Panc1 (cell line): ENCODE results near the gene OR2V2.

Source experiments
- POLR2AphosphoS5 ChIP-seq: IDR thresholded peaks from 2 replicates; pipeline ENCODE4 v1.6.1; 2012; ENCODE audit warnings: mild to moderate bottlenecking, low read depth, low read length, moderate library complexity
- TCF7L2 ChIP-seq: IDR thresholded peaks from 2 replicates; pipeline ENCODE4 v1.6.1; 2011; ENCODE audit warnings: mild to moderate bottlenecking, low read depth, low read length, inconsistent platforms
- TF ChIP-seq, protein P1 (sequence below): fragments of 450-650 bp; IDR thresholded peaks from 2 replicates; pipeline ENCODE4 v1.5.1; 2017; ENCODE audit warnings: mild to moderate bottlenecking

DNA sequence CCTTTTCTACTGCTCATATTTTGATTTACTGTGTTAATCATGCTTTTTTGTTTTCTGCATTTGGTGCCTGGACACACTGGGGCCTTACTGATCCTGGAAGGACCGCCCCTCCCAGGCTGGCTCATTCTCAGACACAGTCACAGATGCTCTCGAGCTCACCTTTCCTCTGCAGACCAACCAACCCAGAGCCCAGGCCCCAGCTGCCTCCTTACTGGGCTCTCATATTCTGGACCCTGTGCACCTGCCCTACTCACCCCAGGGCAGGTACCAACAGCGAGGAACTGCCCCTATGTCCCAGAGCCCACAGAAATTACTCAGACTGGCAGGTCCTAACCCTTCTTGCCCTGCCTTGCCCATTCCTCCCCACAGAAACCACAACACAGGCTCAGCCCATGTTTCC is 6.6 kb upstream of the OR2V2 start:
- TF ChIP-seq, protein P1, sequence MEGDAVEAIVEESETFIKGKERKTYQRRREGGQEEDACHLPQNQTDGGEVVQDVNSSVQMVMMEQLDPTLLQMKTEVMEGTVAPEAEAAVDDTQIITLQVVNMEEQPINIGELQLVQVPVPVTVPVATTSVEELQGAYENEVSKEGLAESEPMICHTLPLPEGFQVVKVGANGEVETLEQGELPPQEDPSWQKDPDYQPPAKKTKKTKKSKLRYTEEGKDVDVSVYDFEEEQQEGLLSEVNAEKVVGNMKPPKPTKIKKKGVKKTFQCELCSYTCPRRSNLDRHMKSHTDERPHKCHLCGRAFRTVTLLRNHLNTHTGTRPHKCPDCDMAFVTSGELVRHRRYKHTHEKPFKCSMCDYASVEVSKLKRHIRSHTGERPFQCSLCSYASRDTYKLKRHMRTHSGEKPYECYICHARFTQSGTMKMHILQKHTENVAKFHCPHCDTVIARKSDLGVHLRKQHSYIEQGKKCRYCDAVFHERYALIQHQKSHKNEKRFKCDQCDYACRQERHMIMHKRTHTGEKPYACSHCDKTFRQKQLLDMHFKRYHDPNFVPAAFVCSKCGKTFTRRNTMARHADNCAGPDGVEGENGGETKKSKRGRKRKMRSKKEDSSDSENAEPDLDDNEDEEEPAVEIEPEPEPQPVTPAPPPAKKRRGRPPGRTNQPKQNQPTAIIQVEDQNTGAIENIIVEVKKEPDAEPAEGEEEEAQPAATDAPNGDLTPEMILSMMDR, result no peak
- no peak for TF ChIP-seq POLR2AphosphoS5
- no peak for TF ChIP-seq TCF7L2
